HG03354 (cell line): ENCODE results near the gene MRPL39.
A peak's percentile ranks its signal among the peaks of the same experiment; 100 is the strongest.

ENCODE experiments used
- ATAC-seq: cut with Tn5 transposase; IDR thresholded peaks from one replicate; pipeline ENCODE4 v1.9.1; 2021; ENCODE audit warnings: mild to moderate bottlenecking; ENCODE audit not compliant: unreplicated experiment, poor library complexity, severe bottlenecking

The MRPL39 gene

DNA sequence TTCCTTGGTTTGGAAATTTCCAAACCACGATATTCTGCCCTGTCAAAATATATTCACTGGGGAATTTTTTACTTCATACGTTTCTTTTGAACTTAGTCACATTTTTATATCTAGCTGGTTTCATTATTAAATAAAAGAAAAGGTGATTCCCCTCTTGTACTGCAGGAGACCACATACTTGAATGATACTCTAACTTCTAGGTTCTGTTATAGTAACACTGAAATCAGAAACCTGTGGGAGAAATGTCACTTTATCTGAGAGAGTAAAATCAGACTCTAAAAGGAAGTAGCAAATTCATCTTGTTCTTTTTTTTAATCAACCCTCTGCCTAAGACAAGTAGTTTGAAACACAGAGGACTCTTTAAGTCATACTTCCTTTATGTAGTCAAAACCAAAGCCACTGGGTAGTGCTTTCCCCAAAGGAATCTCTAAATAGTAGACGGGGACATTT, 34.4 kb downstream of the MRPL39 start:
- peak; percentile 46 for ATAC-seq

- ATAC-seq, result no peak
These were observed 35.6 kb downstream of the MRPL39 start for GRCh38 chr21:25571726-25572121.

DNA sequence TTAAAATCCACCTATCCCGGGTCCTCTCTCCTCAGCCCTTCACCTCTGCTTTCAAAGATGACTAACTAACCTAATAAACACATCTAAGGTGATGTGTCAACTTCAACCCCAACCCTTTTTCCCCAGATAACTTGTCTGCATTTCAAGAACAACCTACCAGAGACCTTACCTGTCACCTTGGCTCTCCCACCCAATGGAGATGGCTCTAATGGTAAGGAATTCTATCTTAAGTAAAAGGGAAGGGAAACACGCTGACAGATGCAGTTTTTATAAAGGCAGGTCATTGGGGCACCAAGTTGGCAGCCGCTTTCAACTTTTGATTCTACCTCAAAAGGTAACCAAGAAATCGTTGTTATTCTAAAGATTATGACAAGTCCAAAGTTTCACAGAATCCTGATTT, 37.6 kb downstream of the MRPL39 start:
- no peak for ATAC-seq

- no peak for ATAC-seq
These were observed 38.2 kb downstream of the MRPL39 start for GRCh38 chr21:25569084-25569483.

GRCh38 chr21:25568246-25568645, 39.0 kb downstream of the MRPL39 start:
- no peak for ATAC-seq

GRCh38 chr21:25567472-25567871, 39.8 kb downstream of the MRPL39 start:
- no peak for ATAC-seq

GRCh38 chr21:25566645-25567044, 40.6 kb downstream of the MRPL39 start:
- no peak for ATAC-seq

GRCh38 chr21:25565272-25566211, 41.7 kb downstream of the MRPL39 start:
- no peak for ATAC-seq

GRCh38 chr21:25564349-25564948, 42.8 kb downstream of the MRPL39 start:
- ATAC-seq, result no peak

DNA sequence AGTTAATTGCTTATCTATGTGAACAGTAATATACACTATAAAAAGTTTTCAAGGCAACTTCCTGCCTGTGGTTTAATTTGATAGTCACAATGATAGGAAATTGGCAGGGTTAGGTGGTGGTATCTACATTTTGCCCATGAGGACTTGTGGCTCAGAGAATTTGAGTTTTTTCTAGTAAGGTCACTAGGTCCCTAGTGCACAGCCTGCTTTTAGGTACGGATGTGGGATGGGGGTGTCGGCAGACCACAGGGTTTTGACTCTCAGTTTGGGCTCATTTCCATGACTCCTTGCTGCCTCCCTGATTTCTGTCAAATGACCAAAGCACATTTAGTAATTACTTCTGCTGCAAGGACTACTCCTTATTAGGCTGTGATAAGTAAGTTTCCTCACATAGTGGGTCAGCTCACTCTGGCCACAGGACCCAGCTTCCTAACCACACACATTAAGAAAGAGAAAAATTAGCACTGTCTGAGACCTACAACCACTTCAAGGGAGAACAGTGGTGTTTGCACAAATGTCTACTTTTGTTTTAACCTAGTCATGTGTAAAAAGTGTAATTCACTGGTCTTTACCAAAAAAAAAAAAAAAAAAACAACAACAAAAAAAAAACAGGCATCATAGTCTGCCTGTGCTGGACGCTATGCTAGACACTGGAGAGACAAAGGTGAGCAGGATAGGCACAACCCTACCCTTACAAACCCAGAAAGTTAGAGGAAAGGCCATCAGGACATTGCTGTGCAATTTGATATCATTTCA, 43.7 kb downstream of the MRPL39 start:
- no peak for ATAC-seq

- ATAC-seq, result no peak
These were observed 44.6 kb downstream of the MRPL39 start for GRCh38 chr21:25562660-25563059.

DNA sequence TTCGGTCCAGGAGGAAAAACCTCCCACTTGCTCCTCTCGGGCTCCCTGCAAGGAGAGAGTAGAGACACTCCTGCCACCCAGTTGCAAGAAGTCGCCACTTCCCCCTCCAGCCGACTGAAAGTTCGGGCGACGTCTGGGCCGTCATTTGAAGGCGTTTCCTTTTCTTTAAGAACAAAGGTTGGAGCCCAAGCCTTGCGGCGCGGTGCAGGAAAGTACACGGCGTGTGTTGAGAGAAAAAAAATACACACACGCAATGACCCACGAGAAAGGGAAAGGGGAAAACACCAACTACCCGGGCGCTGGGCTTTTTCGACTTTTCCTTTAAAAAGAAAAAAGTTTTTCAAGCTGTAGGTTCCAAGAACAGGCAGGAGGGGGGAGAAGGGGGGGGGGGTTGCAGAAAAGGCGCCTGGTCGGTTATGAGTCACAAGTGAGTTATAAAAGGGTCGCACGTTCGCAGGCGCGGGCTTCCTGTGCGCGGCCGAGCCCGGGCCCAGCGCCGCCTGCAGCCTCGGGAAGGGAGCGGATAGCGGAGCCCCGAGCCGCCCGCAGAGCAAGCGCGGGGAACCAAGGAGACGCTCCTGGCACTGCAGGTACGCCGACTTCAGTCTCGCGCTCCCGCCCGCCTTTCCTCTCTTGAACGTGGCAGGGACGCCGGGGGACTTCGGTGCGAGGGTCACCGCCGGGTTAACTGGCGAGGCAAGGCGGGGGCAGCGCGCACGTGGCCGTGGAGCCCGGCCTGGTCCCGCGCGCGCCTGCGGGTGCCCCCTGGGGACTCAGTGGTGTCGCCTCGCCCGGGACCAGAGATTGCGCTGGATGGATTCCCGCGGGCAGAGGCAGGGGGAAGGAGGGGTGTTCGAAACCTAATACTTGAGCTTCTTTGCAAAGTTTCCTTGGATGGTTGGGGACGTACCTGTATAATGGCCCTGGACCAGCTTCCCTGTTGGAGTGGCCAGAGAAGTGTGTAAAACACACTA, 45.3 kb downstream of the MRPL39 start:
- peak; percentile 52 for ATAC-seq

DNA sequence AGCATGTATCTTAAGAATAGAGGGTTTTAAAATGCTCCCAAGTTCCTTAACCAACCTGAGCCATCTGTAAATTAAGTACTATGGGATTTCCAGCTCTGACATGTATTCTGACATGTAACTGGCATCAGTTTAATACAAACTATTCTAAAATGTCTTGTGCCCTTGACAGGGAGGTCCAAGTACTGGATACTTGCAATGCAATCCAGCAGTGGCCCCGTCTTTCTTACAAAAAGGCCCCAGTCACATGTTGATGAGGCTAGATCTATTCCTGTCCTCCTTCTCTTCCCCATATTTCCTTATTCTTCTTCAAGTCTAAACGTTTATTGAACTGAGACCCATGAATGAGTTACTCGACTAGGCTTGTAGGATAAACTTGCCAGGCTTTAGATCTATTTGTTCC, 46.4 kb downstream of the MRPL39 start:
- no peak for ATAC-seq

DNA sequence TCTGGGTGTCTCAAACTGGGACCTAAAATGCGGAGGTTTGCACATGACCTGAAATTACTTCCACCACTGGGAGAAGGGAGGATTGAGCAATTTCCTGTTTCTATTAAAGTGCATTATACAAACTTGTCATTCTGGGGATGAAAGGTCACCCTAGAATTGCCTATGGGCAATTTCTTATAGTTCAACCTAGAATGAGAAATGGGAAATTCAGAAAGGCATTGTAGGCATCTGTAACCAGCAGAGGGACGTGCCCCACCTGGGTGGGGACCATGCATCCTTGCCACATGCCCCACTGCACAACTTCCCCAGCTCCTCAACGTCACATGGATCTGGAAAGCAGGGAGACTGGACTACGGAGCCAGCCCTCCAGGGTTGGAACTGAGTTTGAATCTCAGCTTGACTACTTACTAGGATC, 47.0 kb downstream of the MRPL39 start:
- no peak for ATAC-seq

- ATAC-seq, result no peak
These were observed 47.5 kb downstream of the MRPL39 start for GRCh38 chr21:25559746-25560145.

- ATAC-seq, result no peak
These were observed 49.2 kb downstream of the MRPL39 start for GRCh38 chr21:25558123-25558522.

- ATAC-seq, result no peak
These were observed 50.1 kb downstream of the MRPL39 start for GRCh38 chr21:25557180-25557579.

DNA sequence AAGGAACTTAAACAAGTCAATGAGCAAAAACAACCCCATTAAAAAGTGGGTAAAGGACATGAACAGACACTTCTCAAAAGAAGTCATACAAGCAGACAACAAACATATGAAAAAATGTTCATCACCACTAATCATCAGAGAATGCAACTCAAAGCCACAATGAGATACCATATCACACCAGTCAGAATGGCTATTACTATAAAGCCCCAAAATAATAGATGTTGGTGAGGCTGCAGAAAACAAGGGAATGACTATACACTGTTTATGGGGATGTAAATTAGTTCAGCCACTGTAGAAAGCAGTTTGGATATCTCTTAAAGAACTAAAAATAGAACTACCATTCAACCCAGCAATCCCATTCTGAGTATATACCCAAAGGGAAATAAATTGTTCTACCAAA, 51.2 kb downstream of the MRPL39 start:
- ATAC-seq, result no peak

DNA sequence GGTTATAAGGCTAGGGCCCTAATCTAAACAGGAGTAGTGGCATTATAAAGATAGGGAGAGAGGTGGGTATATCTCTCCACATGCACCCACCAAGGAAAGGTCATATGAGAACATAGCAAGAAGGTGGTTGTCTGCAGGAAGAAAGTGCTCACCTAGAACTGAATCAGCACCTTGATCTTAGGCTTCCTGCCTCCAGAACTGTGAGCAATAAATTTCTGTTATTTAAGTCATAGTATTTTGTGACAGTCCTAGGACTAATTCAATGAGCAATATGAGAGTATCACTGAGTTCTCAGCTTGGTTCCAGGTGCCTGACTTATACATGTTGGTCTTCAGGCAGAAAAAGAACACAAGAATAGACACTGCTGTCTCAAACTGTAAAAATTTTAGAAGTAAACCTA, 51.8 kb downstream of the MRPL39 start:
- ATAC-seq, result no peak
